ENCODE results near the gene BCL11B.

Gene BCL11B

GRCh38 chr14:99251721-99252120, 20.3 kb downstream of the BCL11B start:
- no peak for TF ChIP-seq CTCF (IDR thresholded peaks at IDR 0.05; ENCODE audit: extremely low read depth, missing control alignments)
- no peak for DNase-seq (ENCODE audit: low spot score)

DNA sequence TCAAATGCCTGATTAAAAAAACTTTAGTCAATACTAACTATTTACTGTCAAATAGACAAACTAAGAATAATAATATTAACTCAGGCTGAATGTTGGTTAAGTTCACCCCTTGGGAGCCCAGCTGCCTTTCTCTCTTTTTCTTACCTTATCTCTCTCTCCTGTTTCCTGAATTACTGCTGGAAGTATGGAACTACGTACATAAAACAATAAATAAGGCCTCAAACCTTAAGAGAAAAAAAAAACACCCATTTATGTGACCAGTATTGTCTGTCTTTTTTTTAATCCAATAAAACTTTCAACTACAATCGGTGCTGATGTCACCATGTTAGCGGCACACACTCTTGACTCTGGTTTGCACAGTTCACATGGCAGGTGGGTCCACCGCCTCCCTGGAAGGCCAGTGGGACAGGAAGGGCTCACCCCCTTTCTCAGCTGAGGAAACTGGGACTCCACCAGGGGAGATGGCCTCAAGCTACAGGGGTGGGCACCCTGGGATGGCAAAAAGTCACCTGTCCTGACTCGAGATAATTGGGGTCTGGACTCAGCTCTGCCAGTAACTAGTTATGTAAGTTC, 21.3 kb downstream of the BCL11B start:
- TF ChIP-seq CTCF (IDR thresholded peaks at IDR 0.05; ENCODE audit: extremely low read depth, missing control alignments): no peak
- DNase-seq (ENCODE audit: low spot score): no peak

- TF ChIP-seq CTCF (IDR thresholded peaks at IDR 0.05; ENCODE audit: extremely low read depth, missing control alignments): no peak
Measured at GRCh38 chr14:99249389-99249788, 22.6 kb downstream of the BCL11B start.

GRCh38 chr14:99248761-99249171, 23.2 kb downstream of the BCL11B start:
- no peak for TF ChIP-seq CTCF (IDR thresholded peaks at IDR 0.05; ENCODE audit: extremely low read depth, missing control alignments)
- DNase-seq (ENCODE audit: low spot score): no peak

More at GRCh38 chr14:99249389-99249788, 22.6 kb downstream of the BCL11B start:
- DNase-seq (ENCODE audit: low spot score): no peak

- no peak for DNase-seq (ENCODE audit: low spot score)
- TF ChIP-seq CTCF (IDR thresholded peaks at IDR 0.05; ENCODE audit: extremely low read depth, missing control alignments): no peak
Measured at GRCh38 chr14:99247772-99248171, 24.2 kb downstream of the BCL11B start.

- TF ChIP-seq CTCF (IDR thresholded peaks at IDR 0.05; ENCODE audit: extremely low read depth, missing control alignments): no peak
- DNase-seq (ENCODE audit: low spot score): no peak
Measured at GRCh38 chr14:99247101-99247729, 24.8 kb downstream of the BCL11B start.

DNA sequence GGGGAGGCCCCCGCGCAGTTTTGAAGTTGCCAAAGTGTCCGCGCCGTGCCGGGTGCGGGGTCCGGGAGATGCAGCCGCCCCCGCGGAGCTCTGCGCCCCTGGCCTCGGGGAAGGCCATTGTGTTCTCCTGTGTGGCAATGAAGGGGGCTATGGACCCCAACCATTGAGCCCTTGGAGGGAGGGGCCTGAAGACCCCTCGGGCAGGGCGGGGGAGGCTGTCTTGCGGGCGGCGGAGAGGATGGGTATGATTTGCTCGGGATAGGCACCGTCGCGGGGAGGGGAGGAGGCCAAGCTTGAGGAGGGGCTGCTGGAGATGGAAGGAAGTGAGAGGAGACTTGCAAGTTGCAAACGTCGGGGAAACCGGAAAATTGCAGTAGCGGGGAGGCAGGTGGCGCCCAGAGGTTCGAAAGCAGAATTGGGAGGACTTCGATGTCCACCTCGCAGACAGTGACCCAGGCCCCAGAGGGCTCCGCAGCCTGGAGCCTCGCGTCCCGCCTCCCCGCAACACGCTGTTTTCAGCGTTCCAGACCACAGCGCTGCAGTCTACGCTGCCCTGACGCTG, 25.4 kb downstream of the BCL11B start:
- no peak for TF ChIP-seq CTCF (IDR thresholded peaks at IDR 0.05; ENCODE audit: extremely low read depth, missing control alignments)
- DNase-seq (ENCODE audit: low spot score): no peak

Data from GM20000 (cell line).